Stimulated activated effector memory CD8-positive, alpha-beta T cell treated with anti-CD3 and anti-CD28 coated beads, Interleukin-12 subunit alpha, Interleukin-12 subunit beta, amount 100 ng/mL, for 72 hours (primary cell): ENCODE data around the gene PEX7.
"Not testable (repeated sequence)": the region's sequence is repeated elsewhere in the genome, so short reads cannot be mapped to it uniquely, and the experiment has no call there.

Experiments used
- ATAC-seq: fragments of 150-1000 bp; cut with Tn5 transposase; 2 replicates; pipeline ENCODE4 v1.10.0; 2021
- DNase-seq, 2 donors: peaks; one replicate each; pipeline ENCODE4 v3.0.0; 2021 to 2022; ENCODE audit warnings: low spot score in 2 of 2
- H3K27ac Mint-ChIP-seq: one replicate; pipeline ENCODE4 v1.8.0; 2022; ENCODE audit warnings: mild to moderate bottlenecking, mixed read lengths
- H3K36me3 Mint-ChIP-seq: one replicate; pipeline ENCODE4 v1.8.0; 2022; ENCODE audit warnings: mild to moderate bottlenecking, mixed read lengths
- H3K4me1 Mint-ChIP-seq: one replicate; pipeline ENCODE4 v1.8.0; 2022; ENCODE audit warnings: mixed read lengths
- H3K4me3 Mint-ChIP-seq: one replicate; pipeline ENCODE4 v1.8.0; 2022; ENCODE audit warnings: mild to moderate bottlenecking, mixed read lengths
- H3K9me3 Mint-ChIP-seq: one replicate; pipeline ENCODE4 v1.8.0; 2022; ENCODE audit warnings: mixed read lengths

PEX7 gene

GRCh38 chr6:136784910-136785746, 37.3 kb upstream of the PEX7 start:
- Mint-ChIP-seq H3K9me3 (no peaks in the 10 kb centered on the region), H3K36me3 (peaks cover 21% of the 10 kb centered on the region), H3K4me1 (peaks cover 74% of the 10 kb centered on the region), H3K4me3 (peak overlapping the region; percentile 80), H3K27ac (peak overlapping the region; percentile 95)
- DNase-seq (no peak), ATAC-seq (peak; percentile 61)

DNA sequence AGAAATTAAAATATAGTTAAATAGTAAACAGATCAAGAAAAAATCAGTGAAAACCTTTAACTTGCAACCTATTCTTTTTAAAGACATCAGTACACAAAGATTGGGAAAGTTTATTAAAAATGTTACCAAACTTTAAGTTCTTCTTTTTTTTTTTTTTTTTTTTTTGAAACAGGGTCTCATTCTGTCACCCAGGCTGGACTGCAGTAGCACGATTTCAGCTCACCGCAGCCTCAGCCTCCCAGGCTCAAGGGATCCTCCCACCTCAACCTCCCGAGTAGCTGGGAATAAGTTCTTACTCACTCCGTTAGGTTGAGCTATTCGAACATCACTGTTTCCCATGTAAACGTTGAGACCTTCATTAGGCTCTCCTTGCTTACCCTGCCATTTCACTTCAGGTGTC, 35.7 kb upstream of the PEX7 start:
- Mint-ChIP-seq H3K27ac (peak overlapping the region; percentile 93), H3K36me3 (peaks cover 30% of the 10 kb centered on the region), H3K4me3 (peak overlapping the region; percentile 97), H3K9me3 (no peaks in the 10 kb centered on the region), H3K4me1 (peaks cover 72% of the 10 kb centered on the region)
- DNase-seq: no peak
- no peak for ATAC-seq

DNA sequence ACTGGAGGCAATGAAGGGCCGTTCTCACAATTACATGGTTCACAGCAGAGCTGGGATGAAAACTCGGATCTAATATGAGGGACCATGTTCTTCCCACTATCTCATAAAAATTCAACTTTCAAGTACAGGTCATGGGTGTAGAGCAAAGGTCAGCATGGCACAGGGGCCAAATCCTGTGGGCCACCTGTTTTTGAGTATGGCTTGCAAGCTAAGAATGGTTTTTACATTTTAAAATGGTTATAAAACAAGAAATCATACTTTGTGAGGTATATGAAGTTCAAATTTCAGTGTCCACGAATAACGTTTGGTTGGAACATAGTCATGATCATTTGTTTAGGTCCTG, 34.7 kb upstream of the PEX7 start:
- Mint-ChIP-seq H3K36me3 (peaks cover 35% of the 10 kb centered on the region), H3K27ac (peak overlapping the region; percentile 93), H3K4me1 (peaks cover 61% of the 10 kb centered on the region), H3K4me3 (peak overlapping the region; percentile 97), H3K9me3 (no peaks in the 10 kb centered on the region)
- ATAC-seq (no peak), DNase-seq (no peak)

- H3K9me3 Mint-ChIP-seq: no peaks in the 10 kb centered on the region
- peaks cover 59% of the 10 kb centered on the region for H3K4me1 Mint-ChIP-seq
- peak overlapping the region; percentile 93 for H3K27ac Mint-ChIP-seq
- no peak for DNase-seq
- peak; percentile 57 for ATAC-seq
- H3K4me3 Mint-ChIP-seq: peak overlapping the region; percentile 97
- peaks cover 39% of the 10 kb centered on the region for H3K36me3 Mint-ChIP-seq
These were observed 34.1 kb upstream of the PEX7 start for GRCh38 chr6:136788069-136788902.

- Mint-ChIP-seq H3K36me3 (peaks cover 30% of the 10 kb centered on the region), H3K4me3 (peak overlapping the region; percentile 97), H3K27ac (peak overlapping the region; percentile 87), H3K4me1 (peaks cover 52% of the 10 kb centered on the region)
- not testable (repeated sequence) for H3K9me3 Mint-ChIP-seq, DNase-seq, ATAC-seq
These were observed 33.0 kb upstream of the PEX7 start for GRCh38 chr6:136789440-136789839.

DNA sequence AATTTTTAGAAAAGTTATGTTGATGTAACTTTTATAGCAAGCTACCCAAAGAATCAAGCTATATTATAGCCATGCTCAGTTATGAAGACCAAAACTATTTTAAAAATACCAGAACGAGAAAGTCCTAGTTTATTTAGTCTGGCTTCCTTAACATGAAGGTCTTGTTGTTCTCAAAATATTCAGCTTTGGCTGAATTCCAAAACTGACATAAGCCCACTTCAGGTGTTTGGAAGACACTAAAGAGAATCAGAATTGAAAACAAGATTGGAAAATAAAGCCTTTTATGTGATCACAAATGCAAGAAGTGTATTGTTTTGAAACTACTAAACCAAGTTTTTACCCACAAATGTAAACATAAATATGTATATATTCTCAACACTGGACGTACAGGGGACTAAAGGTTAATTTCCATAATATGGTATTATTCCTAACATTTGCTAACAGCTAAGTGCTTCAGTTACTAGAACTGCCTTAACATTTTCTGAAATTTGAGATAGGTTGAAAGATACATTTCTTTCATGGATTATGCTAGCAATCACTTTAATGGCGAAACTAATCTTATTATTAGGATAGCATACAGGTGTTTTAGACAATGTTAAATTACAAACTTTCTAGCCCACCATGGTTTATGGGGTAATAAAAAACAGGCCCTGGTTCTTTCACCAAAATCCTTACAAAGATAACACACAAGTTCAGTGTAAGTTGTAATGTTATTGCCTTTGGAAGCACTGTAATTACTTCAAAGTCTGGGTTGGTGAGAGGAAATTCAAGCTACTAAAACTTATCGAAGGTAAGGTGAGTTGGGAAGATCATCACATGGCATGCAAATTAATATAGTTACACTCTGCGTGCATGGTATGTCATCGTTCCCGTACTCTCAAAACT, 31.7 kb upstream of the PEX7 start:
- DNase-seq: no peak

DNA sequence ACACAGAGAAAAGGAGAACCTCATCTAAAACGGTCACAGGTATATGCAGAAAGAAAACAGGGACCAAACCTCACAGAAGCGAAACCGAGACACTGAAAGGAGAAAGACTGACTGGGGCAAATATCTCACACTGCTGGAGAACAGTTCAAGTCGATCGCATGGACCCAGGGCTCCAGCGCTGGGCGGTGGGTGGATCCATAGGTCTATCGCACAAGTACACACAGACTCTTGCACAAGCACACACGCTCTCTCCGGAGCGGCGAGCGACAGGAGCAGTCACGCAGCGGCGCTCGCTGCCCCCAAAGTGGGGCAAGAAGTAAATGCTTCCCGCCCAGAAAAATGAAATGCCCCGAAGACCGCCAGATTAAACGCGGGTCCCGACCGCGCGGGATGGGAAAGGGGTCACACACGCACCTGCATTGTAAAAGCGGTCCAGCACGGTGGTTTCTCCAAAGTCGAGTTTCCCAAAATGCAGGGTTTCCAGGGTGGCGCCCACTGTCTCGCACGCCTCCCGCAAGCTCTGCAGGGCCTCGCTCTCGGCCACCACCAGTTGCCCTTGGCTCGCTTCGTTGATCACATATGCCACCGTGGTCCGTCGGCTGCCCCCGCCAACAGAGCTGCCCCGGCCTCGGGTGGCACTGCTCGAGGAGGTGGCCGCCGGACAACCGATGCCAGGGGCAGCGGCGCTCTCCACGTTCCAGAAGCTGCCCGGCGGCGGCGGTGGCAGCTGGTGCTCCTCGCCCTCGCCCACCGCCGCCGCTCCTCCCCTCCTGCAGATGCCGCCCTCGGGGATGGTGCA, 30.9 kb upstream of the PEX7 start:
- Mint-ChIP-seq H3K27ac (peak overlapping the region; percentile 87), H3K36me3 (peaks cover 30% of the 10 kb centered on the region), H3K4me3 (peak overlapping the region; percentile 97), H3K4me1 (peaks cover 35% of the 10 kb centered on the region), H3K9me3 (no peaks in the 10 kb centered on the region)
- ATAC-seq: peak; percentile 29
- DNase-seq: peak; percentile 28 to 79

More for the DNA sequence above, 31.7 kb upstream of the PEX7 start:
- H3K36me3 Mint-ChIP-seq: peaks cover 30% of the 10 kb centered on the region
- H3K4me1 Mint-ChIP-seq: peaks cover 40% of the 10 kb centered on the region
- ATAC-seq: no peak
- peak overlapping the region; percentile 87 for H3K27ac Mint-ChIP-seq
- peak overlapping the region; percentile 97 for H3K4me3 Mint-ChIP-seq
- H3K9me3 Mint-ChIP-seq: no peaks in the 10 kb centered on the region

- H3K9me3 Mint-ChIP-seq: no peaks in the 10 kb centered on the region
- H3K4me1 Mint-ChIP-seq: peaks cover 32% of the 10 kb centered on the region
- DNase-seq (no peak), ATAC-seq (no peak)
- H3K27ac Mint-ChIP-seq: peak overlapping the region; percentile 98
- H3K36me3 Mint-ChIP-seq: peaks cover 30% of the 10 kb centered on the region
- peak overlapping the region; percentile 97 for H3K4me3 Mint-ChIP-seq
These were observed 30.3 kb upstream of the PEX7 start for GRCh38 chr6:136792095-136792409.

- DNase-seq: peak; percentile 96 to 98
- Mint-ChIP-seq H3K4me3 (peak within 1 kb of the TSS; percentile 97), H3K27ac (peak within 1 kb of the TSS; percentile 98), H3K4me1 (peaks cover 26% of the 10 kb centered on the region), H3K9me3 (no peaks in the 10 kb centered on the region), H3K36me3 (peaks cover 30% of the 10 kb centered on the region)
- ATAC-seq: peak; percentile 86
These were observed 29.8 kb upstream of the PEX7 start, which contains the start of gene MAP3K5 for GRCh38 chr6:136792410-136793262. Gene MAP3K5 (minus strand): TSS chr6:136792477. CDS start chr6:136792157, 320 bp downstream.

GRCh38 chr6:136793363-136793762, 29.0 kb upstream of the PEX7 start:
- Mint-ChIP-seq H3K27ac (peak overlapping the region; percentile 98), H3K4me3 (peak overlapping the region; percentile 97), H3K9me3 (no peaks in the 10 kb centered on the region), H3K4me1 (peaks cover 19% of the 10 kb centered on the region), H3K36me3 (peaks cover 27% of the 10 kb centered on the region)
- no peak for ATAC-seq
- DNase-seq: no peak

DNA sequence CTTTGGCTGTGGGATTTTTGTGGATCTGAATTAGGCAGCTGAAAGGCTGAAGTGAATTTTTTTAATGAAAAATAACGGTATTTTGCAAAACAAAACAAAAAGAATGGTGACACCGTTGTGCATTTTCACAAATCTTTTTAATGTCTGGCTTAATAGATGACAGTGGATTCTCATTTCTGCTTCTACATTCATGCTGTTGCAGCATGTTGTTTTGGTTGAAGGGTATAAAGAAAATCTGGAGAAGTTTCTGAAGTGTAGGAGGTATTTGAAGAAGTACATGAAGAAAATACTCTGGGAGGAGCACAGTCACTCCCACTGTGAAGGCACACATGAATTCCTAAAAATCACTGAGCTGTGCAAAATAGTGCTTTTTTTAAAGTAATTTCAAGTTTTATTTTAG, 27.0 kb upstream of the PEX7 start:
- DNase-seq: no peak
- H3K9me3 Mint-ChIP-seq: no peaks in the 10 kb centered on the region
- H3K4me3 Mint-ChIP-seq: no peak overlapping the region
- ATAC-seq: no peak
- peaks cover 8% of the 10 kb centered on the region for H3K4me1 Mint-ChIP-seq
- no peak overlapping the region for H3K27ac Mint-ChIP-seq
- peaks cover 21% of the 10 kb centered on the region for H3K36me3 Mint-ChIP-seq

GRCh38 chr6:136795996-136796395, 26.4 kb upstream of the PEX7 start:
- H3K9me3 Mint-ChIP-seq: no peaks in the 10 kb centered on the region
- no peak for DNase-seq
- H3K27ac Mint-ChIP-seq: no peak overlapping the region
- ATAC-seq: no peak
- peaks cover 20% of the 10 kb centered on the region for H3K36me3 Mint-ChIP-seq
- H3K4me3 Mint-ChIP-seq: no peak overlapping the region
- H3K4me1 Mint-ChIP-seq: peaks cover 8% of the 10 kb centered on the region

- no peak for ATAC-seq
- Mint-ChIP-seq H3K4me1 (peaks cover 7% of the 10 kb centered on the region), H3K27ac (no peak overlapping the region), H3K4me3 (no peak overlapping the region), H3K9me3 (no peaks in the 10 kb centered on the region), H3K36me3 (peaks cover 4% of the 10 kb centered on the region)
- DNase-seq: no peak
These were observed 24.3 kb upstream of the PEX7 start for GRCh38 chr6:136798044-136798443.

DNA sequence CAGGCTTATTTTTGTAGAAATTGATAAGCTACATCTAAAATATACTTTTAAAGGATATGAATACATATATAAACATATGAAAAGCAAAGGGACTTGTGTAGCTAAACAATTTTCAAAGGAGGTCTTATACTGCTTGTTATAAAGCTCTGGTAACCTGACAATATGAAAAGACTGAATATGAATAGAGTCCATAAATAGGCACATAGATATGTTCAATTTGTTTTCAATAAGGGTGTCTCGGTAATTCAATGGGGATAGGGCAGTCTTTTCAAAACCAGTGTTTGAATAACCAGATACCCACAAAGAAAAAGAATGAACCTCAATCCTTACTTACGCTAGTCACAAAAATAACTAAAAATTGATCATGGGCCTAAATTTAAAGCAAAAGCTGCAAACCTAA, 20.8 kb upstream of the PEX7 start:
- DNase-seq (no peak), ATAC-seq (no peak)
- no peaks in the 10 kb centered on the region for H3K4me1 Mint-ChIP-seq
- no peak overlapping the region for H3K27ac Mint-ChIP-seq
- no peaks in the 10 kb centered on the region for H3K9me3 Mint-ChIP-seq
- H3K4me3 Mint-ChIP-seq: no peak overlapping the region
- H3K36me3 Mint-ChIP-seq: no peaks in the 10 kb centered on the region
